GM21515 (cell line): ENCODE data around the gene NKAIN4.

Source experiments
- ATAC-seq: cut with Tn5 transposase; IDR thresholded peaks from one replicate; pipeline ENCODE4 v1.9.1; 2021; ENCODE audit not compliant: unreplicated experiment

NKAIN4 gene

DNA sequence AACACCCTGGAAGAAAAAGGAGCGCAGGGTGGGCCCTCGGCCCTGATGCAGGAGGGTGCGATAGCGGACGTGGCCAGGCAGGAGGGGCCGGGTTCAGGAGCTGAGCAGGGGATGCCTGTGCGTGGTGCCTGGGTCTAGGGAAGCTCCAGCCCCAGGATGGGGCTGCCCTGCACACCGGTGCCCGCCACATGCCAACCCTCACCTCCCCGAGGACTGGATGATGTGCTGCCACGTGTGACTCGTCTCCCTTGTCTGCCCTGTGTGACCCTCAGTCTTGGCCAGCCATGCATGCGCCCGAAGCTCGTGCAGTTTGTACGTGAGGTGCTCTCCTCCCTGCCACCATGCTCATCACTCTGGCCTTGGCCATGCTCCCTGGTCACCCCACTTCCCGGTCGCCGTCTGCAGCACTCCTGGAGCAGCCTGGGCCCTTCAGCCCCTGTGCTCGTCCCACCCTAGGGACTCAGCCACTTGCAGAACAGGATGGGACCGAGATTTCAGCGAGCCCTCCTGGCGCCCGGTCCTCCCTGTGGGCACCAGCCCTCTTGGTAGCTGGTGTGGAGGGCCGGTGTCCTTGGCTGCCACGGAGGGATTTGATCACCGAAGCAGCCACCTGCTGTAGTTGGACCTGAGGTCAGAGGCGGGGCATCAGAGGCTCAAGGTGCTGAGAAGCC is 34.5 kb upstream of the NKAIN4 start:
- no peak for ATAC-seq

DNA sequence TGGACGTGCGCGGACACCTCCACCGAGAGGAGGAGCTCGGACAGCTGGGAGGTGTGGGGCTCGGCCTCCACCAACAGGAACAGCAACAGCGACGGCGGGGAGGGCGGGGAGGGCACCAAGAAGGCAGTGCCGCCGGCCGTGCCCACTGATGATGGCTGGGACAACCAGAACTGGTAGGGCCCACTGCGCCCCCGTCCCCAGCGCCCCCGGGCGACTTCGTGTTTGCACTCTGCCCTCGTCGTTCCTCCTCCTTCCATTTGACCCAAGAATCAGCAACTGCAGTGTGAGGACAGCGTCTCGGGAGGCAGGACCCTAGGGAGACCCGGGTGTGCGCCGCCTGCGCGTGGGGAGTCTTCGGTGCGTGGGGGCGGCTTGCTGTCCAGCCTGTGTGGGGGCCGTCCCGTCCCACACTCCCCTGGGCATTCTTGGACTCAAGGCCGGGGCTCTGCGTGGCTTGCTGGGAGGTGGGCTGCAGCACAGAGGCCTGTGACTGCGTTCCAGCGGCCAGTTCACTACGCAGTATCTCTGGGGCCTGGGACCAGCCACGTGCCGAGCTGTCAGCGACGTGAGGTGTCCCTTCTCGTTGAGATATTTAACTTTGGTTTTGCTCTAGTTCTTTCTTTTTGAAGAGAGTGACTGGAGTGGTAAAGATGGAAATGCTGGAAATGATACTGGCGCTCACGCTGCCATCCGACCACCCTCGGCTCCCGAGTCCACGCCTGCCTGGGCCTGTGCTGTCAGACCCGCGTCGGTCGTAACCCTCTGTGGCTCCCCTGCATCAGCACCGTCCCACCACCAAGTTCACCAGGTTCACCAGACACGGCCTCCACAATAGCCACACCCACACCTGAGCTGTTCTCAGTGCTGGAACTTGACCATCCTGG is 33.7 kb upstream of the NKAIN4 start:
- no peak for ATAC-seq

DNA sequence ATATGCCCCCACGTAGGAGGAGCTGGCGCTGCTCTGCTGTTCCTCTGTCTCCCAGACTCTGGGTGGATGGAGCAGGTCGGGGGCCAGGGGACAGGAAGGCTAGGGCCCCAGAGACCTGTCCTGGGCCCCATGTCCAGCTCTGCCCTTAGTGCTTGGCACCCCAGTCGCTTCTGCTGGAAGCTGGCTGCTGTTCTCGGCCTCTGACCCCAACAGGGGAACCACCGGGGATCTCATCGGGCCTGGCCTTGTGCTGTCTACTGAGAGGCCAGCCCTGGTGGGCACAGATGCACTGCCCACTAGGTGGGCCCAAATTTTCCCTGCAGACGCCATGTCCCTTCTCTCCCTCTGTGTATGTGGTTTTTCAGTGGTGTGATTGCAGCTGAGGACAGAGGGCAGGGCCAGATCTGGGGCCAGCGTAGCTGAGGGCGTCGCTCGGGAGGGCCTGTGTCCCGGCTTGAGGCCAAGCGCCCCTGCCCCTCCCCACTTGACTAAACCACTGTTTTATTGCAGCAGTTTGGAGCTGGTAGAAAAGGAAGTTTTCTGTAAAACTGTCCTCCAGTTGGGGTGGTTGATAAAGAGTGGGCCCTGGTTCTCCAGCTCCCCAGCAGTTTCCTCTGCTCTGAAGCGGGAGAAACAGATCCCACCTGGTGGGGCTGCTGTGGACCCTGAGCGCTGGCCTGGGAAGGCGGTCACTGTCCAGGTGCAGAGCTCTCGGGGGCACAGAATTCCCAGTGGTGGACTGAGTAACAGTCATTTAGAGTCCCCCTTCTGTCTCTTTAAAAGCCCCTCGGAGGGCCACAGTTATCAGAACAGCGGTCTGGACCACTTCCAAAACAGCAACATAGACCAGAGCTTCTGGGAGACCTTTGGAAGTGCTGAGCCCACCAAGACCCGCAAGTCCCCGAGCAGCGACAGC is 32.8 kb upstream of the NKAIN4 start:
- no peak for ATAC-seq

DNA sequence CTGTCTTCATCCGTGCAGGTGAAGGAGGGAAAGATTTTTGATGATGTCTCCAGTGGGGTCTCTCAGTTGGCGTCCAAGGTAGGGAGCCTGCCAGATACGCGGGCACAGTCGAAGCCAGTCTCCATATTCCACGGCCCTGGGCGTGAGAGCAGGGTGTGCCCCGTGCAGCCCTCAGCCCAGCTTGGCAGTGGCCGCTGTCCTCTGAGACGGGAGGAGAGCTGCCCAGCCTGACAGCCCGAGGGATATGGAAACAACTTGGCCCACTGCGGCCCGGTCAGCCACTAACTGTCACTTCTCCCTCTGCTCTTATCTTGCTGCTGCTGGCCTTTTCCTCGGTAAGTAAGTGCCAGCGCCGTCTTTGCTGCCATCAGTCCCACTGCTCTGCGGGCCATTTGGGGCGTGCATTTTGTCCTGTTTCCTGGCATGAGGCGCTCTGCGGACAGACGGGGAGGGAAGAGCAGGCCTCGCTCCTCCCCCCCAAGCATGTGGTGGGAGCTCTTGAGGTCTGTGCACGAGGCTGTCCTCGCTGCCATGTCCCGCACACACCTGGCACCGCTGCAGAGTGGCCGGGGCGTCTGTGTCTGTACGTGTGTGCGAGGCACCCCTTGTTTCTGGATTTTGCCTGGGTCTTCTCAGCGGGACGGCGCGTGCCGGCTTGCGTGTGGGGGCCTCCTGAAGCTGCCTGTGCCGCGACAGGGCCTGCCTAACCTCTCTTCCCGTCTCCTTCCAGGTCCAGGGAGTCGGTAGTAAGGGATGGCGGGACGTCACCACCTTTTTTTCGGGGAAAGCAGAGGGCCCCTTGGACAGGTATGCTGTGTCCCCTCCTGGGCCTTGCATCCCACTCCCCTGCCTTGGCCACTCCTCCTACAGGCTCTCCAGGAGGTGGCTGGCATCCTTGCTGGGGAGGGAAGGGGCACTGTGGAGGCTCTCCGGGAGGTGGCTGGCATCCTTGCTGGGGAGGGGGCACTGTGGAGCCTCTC is 31.7 kb upstream of the NKAIN4 start:
- no peak for ATAC-seq

DNA sequence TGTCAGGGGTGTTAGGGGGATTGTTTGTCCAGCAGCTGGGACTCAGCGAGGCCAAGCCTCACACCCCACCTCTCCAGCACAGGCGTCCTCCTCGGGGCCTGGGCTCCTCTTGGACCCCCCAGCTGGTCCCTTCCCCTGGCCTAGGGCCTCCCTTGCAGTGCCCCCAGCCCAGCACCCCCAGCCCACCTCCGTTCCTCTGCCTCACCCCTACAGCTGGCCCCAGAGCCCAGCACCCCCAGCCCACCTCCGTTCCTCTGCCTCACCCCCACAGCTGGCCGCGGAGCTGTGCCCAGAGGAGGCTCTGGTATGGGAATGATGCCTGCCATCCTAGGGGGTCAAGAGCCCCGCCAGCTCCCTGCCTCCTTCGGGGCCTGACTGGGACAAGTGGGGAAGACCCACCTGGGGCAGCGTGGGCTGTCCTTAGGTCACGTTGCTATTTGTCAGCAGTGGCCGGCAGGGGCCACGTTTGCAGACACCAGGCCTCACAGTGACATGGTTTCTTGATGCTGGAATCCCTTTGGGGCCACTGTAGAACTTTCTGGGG is 30.8 kb upstream of the NKAIN4 start:
- no peak for ATAC-seq

DNA sequence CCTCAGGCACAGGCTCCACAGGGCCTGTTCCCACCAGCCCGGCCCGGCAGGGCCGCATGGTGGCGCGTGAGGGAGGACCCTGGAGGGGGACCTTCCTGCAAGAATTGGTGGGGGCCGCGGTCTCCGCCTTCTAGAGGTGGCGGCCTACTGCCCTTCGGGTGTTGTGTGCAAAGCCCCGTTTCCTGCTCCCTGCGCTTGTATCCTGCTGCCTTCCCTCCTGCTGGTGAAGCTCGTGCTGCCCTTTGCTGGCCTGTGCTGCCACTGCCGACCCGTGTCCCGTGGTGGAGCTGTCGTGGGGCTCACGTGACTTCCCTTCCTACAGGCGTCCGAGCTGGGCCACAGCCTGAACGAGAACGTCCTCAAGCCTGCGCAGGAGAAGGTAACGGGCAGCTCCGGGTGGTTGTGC is 30.3 kb upstream of the NKAIN4 start:
- ATAC-seq, result no peak

DNA sequence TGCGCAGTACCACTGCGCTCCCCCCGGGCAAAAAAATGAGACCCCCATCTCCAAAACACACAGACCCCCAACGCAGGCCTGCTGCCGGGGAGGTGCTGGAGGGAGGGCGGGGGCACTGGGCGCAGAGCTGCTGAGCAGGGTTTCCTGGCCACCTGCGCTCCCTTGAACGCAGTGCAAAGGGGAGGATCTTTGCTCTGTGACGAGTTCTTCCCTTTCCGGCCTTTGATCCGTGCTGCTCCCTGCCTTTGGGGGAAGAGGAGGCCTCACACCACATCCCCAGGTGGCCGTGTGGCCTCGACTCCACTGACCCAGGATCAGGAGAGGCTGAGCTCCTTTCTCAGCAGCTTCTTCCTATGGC is 29.8 kb upstream of the NKAIN4 start:
- ATAC-seq, result no peak

DNA sequence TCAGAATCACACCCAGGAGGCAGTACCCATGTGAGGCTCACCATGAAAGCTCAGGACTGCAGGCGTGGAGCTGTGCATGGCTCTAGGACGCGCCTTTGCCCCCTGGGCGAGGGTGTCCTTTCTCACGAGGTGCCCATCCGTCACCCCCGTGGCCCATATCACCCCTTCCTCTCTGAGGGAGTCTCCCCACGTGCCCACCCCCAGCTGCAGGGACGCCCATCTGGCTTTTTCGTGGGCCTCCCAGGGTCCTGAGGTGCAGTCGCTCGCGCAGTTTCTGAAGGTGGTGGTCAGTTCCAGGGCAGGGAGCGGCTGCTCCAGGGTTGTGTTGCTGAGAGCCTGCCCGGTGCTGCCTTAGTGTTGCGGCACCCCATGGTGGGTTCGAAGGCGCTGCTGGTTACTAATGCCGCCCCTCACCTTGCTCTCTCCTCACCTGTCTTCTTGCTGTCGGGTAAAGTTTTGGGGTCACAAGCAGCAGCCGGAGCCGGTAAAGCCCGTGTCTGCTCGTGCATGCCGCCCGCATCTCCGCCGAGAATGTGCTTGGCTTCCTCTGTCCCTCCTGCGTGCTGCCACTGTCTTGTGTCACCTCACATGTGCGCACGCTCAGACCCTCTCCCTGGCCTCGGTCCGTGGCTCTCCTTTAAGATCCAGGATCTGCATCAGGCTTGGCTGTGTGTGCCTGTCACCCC is 29.3 kb upstream of the NKAIN4 start:
- no peak for ATAC-seq

DNA sequence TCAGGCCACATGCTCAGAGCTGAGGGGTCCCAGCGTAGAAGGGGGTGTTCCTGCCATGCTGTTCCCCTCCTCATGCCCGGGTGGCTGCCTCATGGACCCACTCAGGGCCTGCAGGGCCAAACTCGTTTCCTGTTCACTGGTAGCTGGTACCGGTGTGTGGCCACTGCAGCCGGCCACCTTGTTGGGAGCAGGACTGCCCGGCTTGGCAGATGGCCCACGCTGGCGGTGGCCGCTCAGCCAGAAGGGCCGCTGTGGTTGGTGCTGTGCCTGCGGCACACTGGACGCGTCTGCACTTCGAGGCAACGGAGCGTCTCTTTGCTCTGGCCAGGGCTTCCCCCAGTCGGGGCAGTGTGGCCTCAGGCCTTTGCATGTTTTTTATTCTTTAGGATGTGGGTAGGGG is 28.7 kb upstream of the NKAIN4 start:
- no peak for ATAC-seq

DNA sequence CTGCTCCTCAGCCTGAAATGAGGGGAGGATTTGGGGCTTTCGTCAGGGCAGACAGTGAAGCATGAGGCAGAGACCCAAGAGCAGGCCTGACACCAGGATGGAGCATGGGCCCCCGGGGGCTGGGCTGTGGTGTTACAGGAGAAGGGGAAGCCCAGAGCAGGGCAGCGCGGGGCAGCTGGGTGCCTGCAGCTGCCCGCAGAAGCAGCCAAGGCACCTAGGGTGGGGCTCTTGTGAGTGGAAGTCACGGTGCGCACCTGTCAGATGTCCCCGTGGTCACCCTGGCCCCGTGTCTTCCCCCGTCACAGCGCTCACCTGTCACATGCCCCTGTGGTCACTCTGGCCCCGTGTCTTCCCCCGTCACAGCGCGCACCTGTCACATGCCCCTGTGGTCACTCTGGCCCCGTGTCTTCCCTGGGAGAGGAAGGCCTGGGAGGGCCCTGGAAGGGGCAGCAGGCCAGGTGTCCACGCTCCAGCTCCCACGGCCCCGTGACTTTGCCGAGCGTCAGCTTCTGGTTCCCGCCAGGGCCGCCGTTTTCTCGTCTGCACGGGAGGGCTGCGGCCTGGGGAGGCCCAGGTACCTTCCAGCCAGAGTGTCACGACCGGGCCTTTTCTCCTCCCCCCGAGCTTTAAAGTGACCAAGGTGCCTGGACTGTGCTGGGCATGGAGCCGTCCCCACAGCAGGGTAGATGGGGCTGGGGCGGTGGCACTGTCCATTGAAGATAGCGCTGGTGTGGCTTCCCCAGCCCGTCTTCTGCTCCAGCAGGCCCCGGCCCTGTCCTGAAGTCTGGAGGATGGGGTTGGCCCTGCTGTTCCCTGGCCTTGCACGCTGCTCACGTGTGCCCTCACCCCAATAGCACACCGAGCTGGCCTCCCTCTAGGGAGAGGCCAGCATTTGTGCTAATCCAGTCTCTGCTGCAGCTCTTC is 27.7 kb upstream of the NKAIN4 start:
- no peak for ATAC-seq

DNA sequence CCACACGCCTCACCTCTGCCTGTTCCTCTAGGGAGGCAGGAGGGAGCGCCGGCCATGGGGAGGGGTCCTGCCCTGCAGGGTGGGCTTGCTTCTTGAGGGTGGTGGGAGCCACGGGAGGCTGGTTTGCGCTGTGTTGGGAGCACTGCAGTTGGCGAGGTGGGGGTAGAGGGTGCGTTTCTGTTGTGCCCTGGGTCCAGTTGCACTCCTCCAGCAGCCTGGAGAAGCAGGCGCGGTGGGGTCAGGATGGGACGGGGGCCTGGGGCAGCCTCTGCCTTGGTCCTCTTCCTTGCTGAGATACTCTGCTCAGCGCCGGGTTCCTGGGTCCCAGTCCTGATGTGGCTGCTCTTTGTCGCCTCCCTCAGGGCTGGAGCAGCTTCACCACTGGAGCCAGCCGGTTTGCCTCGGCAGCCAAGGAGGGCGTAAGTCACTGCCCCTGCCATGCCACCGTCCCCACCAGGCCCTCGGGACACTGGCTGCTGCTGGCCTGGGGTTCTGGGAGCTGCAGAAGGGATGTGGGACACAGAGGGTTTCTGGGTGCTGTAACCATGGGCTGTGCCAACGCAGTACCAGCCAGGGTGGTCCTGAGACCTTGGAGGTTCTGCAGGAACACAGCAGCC is 26.8 kb upstream of the NKAIN4 start:
- ATAC-seq, result no peak

DNA sequence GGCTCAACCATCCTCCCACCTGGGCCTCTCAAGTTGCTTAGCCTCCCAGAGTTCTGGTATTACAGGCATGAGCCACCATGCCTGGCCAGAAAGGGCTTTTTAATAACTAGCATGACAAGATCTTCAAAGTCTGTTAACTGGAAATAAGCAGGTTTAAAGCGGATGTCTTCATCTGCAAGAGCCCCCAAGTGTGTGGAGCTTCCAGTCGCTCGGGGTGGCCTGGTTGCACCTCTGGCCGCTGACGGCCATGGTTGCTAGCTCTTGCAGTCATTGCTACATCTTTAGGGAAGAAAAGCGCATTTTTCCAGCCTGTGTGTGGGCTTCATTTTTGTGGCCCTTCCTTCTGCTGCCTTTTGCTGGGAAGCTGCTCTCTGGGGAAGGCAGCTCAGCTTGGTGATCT is 26.1 kb upstream of the NKAIN4 start:
- ATAC-seq, result no peak

DNA sequence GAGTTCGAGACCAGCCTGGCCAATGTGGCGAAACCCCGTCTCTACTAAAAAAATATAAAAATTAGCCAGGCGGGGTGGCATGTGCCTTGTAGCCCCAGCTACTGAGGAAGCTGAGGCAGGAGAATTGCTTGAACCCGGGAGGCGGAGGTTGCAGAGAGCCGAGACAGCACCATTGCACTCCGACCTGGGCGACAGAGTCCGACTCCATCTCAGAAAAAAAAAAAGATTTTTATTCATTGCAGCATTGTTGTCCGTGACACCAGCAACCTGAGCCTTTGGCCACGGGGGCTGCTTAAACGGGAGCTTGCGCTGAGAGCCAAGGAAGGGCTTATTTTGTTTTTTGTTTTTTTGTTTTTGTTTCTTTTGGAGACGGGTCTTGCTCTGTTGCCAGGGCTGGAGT is 25.7 kb upstream of the NKAIN4 start:
- no peak for ATAC-seq

DNA sequence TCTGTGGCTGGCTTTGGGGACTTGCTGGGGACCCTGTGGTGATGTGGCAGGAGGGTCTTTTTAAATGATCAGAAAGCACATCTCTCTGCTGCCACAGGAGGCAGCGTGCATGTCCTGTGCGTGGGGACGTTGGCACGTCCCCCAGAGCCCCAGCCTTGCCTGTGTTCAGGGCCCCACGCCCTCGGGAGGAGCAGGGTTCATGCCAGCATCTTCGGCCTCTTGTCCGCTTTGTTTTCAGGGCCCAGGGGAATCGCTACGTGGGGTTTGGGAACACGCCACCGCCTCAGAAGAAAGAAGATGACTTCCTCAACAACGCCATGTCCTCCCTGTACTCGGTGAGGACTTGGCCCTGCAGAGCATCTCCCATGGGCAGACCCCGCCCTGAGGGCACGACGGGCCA is 24.4 kb upstream of the NKAIN4 start:
- ATAC-seq, result no peak

DNA sequence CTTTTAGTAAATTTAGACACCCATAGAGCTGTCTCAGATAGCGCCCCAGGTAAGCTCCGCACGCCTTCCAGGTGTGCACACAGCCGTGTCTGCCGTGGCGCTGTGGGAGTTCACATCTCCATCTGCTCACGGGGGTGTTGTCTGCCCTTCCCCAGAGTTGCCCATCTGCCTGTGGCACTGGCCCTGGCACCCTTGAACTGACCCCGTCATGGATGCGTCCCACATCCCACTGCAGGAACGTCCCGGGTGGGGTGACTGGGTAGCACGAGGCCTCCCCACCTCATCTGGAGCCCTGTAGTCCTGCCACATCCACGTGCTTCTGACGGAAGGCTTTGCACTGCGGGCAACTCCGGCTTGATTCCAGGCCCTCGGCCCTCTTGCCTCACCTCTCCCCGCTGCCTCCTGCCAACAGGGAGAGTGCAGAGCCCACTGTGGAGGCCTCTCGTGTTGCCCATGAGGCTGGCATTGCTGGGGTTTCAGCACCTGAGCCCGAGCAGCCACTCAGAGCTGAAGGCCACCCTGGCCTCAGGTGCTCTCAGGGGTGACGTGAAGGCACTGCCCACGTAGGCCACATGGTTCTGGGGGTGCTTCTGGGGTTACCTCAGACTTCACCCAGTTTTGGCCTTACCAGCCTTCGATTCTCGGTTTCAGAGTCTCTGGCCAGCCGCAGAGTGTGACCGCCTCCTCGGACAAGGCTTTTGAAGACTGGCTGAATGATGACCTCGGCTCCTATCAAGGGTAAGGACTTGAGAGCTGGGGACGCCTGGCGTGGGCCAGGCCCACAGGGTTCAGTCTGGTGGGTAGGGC is 23.4 kb upstream of the NKAIN4 start:
- ATAC-seq, result no peak

DNA sequence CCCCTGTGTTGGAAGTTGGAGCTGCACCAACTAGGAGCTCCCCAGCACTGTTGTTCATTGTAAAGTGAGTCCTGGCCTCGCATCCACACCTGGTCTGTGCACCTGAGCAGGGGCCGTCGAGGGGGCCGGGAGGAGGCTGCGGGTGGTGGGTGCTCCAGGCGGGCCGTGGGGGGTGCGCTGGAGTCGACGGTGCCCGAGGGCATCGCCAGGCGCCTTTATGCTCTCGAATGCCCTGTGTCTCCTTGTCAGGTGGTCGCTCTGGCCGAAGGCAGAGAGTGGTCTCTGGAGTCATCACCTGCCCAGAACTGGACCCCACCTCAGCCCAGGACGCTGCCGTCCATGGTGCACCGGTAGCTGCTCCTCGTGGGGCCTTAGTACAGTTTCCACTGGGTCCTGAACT is 22.7 kb upstream of the NKAIN4 start:
- no peak for ATAC-seq

DNA sequence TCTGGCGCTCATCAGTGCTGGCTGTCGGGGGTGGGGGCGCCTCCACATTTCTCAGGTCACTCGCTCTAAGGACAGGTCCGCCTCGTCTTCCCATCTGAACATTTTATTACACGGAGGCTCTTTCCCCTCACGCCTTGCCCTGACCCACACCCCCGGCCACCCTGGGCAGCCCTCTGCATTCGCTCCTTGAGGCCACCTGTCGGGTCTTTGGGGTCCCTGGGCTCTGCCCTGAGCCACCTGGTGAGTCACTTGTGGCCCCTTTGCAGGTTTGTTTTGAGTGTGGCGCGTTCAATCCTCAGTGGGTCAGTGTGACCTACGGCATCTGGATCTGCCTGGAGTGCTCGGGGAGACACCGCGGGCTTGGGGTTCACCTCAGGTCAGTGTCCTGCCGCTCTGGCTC is 21.6 kb upstream of the NKAIN4 start:
- no peak for ATAC-seq
